GM13976 (cell line): ENCODE data around the gene PMM2.

Source experiments
- DNase-seq: peaks from one replicate; pipeline ENCODE4 v3.0.0; 2012; ENCODE audit warnings: low spot score
- in situ Hi-C: fragments of 300-500 bp; cut with MboI; formaldehyde crosslinking; loops from one replicate; pipeline ENCODE4 v1.12.0; 2022; ENCODE audit warnings: low sequenced_read_pairs, mixed read lengths, inconsistent platforms; ENCODE audit not compliant: unreplicated experiment
- TF ChIP-seq, protein P1 (sequence below): IDR thresholded peaks from 2 replicates; pipeline ENCODE4 v1.5.1; 2012; ENCODE audit warnings: borderline replicate concordance, mild to moderate bottlenecking; ENCODE audit not compliant: insufficient read depth; ENCODE audit errors: extremely low read depth, missing control alignments, control extremely low read depth

The PMM2 gene

GRCh38 chr16:8893976-8894690 lies 96.5 kb downstream of the PMM2 start:
- TF ChIP-seq, protein P1, sequence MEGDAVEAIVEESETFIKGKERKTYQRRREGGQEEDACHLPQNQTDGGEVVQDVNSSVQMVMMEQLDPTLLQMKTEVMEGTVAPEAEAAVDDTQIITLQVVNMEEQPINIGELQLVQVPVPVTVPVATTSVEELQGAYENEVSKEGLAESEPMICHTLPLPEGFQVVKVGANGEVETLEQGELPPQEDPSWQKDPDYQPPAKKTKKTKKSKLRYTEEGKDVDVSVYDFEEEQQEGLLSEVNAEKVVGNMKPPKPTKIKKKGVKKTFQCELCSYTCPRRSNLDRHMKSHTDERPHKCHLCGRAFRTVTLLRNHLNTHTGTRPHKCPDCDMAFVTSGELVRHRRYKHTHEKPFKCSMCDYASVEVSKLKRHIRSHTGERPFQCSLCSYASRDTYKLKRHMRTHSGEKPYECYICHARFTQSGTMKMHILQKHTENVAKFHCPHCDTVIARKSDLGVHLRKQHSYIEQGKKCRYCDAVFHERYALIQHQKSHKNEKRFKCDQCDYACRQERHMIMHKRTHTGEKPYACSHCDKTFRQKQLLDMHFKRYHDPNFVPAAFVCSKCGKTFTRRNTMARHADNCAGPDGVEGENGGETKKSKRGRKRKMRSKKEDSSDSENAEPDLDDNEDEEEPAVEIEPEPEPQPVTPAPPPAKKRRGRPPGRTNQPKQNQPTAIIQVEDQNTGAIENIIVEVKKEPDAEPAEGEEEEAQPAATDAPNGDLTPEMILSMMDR = no peak
- in situ Hi-C loops = no loop called here
- no peak for DNase-seq

DNA sequence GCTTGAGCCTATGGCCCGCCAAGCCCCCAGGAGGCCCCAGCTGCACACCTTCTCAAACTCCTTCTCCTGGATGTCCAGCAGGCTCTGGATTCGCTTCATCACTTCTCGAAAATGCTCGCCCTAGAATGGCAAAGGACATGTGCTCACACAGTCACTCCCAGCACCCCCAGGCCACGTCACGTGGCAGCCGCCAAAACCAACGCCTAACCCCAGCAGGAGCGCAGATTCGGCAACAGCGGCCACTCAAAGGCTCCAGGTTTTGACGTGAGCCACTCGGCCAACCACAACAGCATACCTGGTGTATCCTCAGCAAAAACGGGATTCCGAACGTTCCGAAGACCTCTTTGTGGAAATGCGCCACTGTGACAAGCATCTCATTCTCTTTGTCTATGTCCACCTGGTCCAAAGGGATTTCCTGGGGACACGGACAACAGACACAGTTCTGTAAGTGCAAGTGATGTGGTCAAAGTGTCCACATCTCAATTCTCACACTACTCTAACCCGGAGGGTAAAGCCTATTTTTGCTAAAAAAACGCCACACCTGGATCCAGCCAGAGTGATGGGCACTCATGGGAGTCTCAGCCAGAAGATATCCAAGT lies 97.2 kb downstream of the PMM2 start:
- no peak for DNase-seq
- in situ Hi-C loops = no loop called here
- TF ChIP-seq, protein P1 = no peak

DNA sequence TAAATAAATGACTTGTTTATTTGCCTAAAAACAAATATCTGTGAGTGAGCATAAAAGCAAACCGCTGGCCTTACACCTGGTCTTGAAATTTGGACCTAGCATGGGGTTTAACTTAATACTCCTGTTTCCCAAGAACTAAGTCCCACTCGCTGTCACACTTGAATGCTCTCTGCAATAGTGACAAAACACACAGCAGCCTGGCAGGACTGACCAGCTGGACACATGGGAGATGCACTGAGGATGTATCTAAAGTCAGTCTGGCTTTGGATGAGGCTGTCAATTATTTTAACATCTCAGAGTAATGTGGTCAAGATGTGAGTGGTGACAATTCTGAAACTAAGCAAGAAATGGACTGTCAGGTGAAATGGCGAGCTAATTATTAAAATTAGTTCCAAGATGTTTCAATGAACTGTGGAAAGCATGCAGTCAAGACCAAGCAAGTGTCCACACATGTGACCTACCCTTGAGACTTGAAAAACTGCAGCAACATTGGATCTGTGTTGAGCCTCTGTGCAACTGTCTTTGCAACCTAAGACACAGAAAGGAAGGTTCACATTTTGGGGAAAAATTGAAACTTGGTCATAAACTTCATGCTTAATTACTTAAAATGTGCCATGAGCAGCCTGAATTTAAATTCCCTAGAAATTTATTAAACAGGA lies 101.2 kb downstream of the PMM2 start:
- TF ChIP-seq, protein P1 = no peak
- in situ Hi-C loops = no loop called here
- DNase-seq = no peak
